ENCODE data around the gene ZHX3. TPM values are rescaled to one million over a fixed set of nuclear protein-coding genes. Genes with fewer than 3 reads are reported as not detected.
A peak's percentile ranks its signal among the peaks of the same experiment; 100 is the strongest.

Gene ZHX3
- total and polyA plus RNA-seq, 2 of the 13 experiments (the other 11 are each of a cell fraction or from before 2014, with no cell fraction given), result 8.4 to 11.7 TPM

GRCh38 chr20:41135888-41136679 lies 181.4 kb downstream of the ZHX3 start (continued):
- no peak for TF ChIP-seq STAG1 (CRISPR knock-in tag; IDR thresholded peaks at IDR 0.05)
- 0 out of 2 replicates have a peak, but pooled peaks have one; percentile 1 for TF ChIP-seq GFI1 (CRISPR knock-in tag; IDR thresholded peaks at IDR 0.05; ENCODE audit: borderline replicate concordance)
- peak; percentile 66; the same call in 1 of the 2 replicates for TF ChIP-seq ZNF605 (CRISPR knock-in tag; IDR thresholded peaks at IDR 0.05)
- TF ChIP-seq ZNF790 (CRISPR knock-in tag; IDR thresholded peaks at IDR 0.05; ENCODE audit: borderline replicate concordance), result no peak
- no peak for TF ChIP-seq MTA1 (CRISPR knock-in tag; IDR thresholded peaks at IDR 0.05; ENCODE audit: borderline replicate concordance)
- TF ChIP-seq NR2F6 (IDR thresholded peaks at IDR 0.05), result peak; percentile 20; the same call in 1 of the 2 replicates
- peak; percentile 12; the same call in 1 of the 2 replicates for TF ChIP-seq NR2F6 (CRISPR knock-in tag; IDR thresholded peaks at IDR 0.05)
- TF ChIP-seq ZNF543 (CRISPR knock-in tag; IDR thresholded peaks at IDR 0.05), result no peak
- no peak for TF ChIP-seq KMT2B (CRISPR knock-in tag; IDR thresholded peaks at IDR 0.05)
- no peak for TF ChIP-seq FLYWCH1 (CRISPR knock-in tag; IDR thresholded peaks at IDR 0.05)
- TF ChIP-seq PPARG (CRISPR knock-in tag; conservative IDR thresholded peaks at IDR 0.05), result peak; percentile 27
- no peak for TF ChIP-seq ZNF337 (CRISPR knock-in tag; IDR thresholded peaks at IDR 0.05; ENCODE audit: borderline replicate concordance, low read depth)
- TF ChIP-seq ZNF317 (CRISPR knock-in tag; IDR thresholded peaks at IDR 0.05), result peak; percentile 85; the same call in 1 of the 2 replicates
- TF ChIP-seq SOX5 (CRISPR knock-in tag; IDR thresholded peaks at IDR 0.05; ENCODE audit: borderline replicate concordance), result no peak
- no peak for TF ChIP-seq FOXA1 (IDR thresholded peaks at IDR 0.05)
- TF ChIP-seq FOXA1 (CRISPR knock-in tag; IDR thresholded peaks at IDR 0.05), result no peak
- no peak for TF ChIP-seq ZNF549 (CRISPR knock-in tag; IDR thresholded peaks at IDR 0.05)
- TF ChIP-seq, protein P1, sequence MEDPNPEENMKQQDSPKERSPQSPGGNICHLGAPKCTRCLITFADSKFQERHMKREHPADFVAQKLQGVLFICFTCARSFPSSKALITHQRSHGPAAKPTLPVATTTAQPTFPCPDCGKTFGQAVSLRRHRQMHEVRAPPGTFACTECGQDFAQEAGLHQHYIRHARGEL (CRISPR knock-in tag; IDR thresholded peaks at IDR 0.05), result no peak
- TF ChIP-seq PITX1 (CRISPR knock-in tag; IDR thresholded peaks at IDR 0.05), result no peak
- no peak for TF ChIP-seq ISX (CRISPR knock-in tag; conservative IDR thresholded peaks at IDR 0.05)
- no peak for TF ChIP-seq BORCS8-MEF2B (CRISPR knock-in tag; IDR thresholded peaks at IDR 0.05)
- TF ChIP-seq ATF7-NPFF (CRISPR knock-in tag; IDR thresholded peaks at IDR 0.05; ENCODE audit: low read depth), result no peak
- TF ChIP-seq GTF2F1 (IDR thresholded peaks at IDR 0.05; ENCODE audit: low read length), result no peak
- TF ChIP-seq ZBTB33 (CRISPR knock-in tag; IDR thresholded peaks at IDR 0.05), result no peak
- no peak for TF ChIP-seq PAF1 (CRISPR knock-in tag; IDR thresholded peaks at IDR 0.05)
- TF ChIP-seq ZNF850 (CRISPR knock-in tag; conservative IDR thresholded peaks at IDR 0.05), result no peak
- no peak for TF ChIP-seq MIER2 (CRISPR knock-in tag; IDR thresholded peaks at IDR 0.05)
- TF ChIP-seq ZNF253 (CRISPR knock-in tag; IDR thresholded peaks at IDR 0.05; ENCODE audit: borderline replicate concordance), result no peak
- TF ChIP-seq, protein P2, sequence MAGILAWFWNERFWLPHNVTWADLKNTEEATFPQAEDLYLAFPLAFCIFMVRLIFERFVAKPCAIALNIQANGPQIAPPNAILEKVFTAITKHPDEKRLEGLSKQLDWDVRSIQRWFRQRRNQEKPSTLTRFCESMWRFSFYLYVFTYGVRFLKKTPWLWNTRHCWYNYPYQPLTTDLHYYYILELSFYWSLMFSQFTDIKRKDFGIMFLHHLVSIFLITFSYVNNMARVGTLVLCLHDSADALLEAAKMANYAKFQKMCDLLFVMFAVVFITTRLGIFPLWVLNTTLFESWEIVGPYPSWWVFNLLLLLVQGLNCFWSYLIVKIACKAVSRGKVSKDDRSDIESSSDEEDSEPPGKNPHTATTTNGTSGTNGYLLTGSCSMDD (CRISPR knock-in tag; IDR thresholded peaks at IDR 0.05), result no peak
- TF ChIP-seq GPBP1L1 (CRISPR knock-in tag; IDR thresholded peaks at IDR 0.05), result no peak
